GM21786 (cell line): Measurements from ENCODE around the gene CCNI.

Experiments used
- ATAC-seq: cut with Tn5 transposase; IDR thresholded peaks from one replicate; pipeline ENCODE4 v1.9.1; 2021; ENCODE audit not compliant: unreplicated experiment

The CCNI gene

GRCh38 chr4:77007358-77008230 lies 68.2 kb downstream of the CCNI start:
- peak; percentile 83 for ATAC-seq

GRCh38 chr4:77006753-77007353 lies 68.9 kb downstream of the CCNI start:
- ATAC-seq = peak; percentile 18

- ATAC-seq = no peak
Observed at GRCh38 chr4:77003400-77003799, 72.4 kb downstream of the CCNI start.

GRCh38 chr4:77002321-77003107 lies 73.3 kb downstream of the CCNI start:
- ATAC-seq = no peak

- no peak for ATAC-seq
Observed at GRCh38 chr4:77001907-77002306, 73.9 kb downstream of the CCNI start.

- no peak for ATAC-seq
Observed at GRCh38 chr4:76998251-76998901, 77.4 kb downstream of the CCNI start.

GRCh38 chr4:76997532-76997931 lies 78.3 kb downstream of the CCNI start:
- ATAC-seq = no peak
